Testis (tissue), 3 donors: ENCODE data around the gene PPM1L. TPM values are rescaled to one million over a fixed set of nuclear protein-coding genes. Genes with fewer than 3 reads are reported as not detected.

Source experiments
- DNase-seq: peaks from one replicate; pipeline ENCODE4 v3.0.0-alpha.2; 2019
- H3K27ac ChIP-seq, 2 donors: fragments of 200-600 bp; sonication (generic); one replicate each; pipeline ENCODE4 v1.5.1; 2019
- H3K27me3 ChIP-seq: fragments of 200-600 bp; sonication (generic); one replicate; pipeline ENCODE4 v1.5.1; 2019
- H3K36me3 ChIP-seq: fragments of 200-600 bp; sonication (generic); one replicate; pipeline ENCODE4 v1.5.1; 2017; ENCODE audit warnings: low read depth; ENCODE audit errors: missing control alignments
- H3K4me1 ChIP-seq: fragments of 200-600 bp; sonication (generic); one replicate; pipeline ENCODE4 v1.5.1; 2019
- H3K4me3 ChIP-seq, 2 donors: fragments of 200-600 bp; sonication (generic); one replicate each; pipeline ENCODE4 v1.5.1; 2017 to 2019
- H3K9me3 ChIP-seq: fragments of 200-600 bp; sonication (generic); one replicate; pipeline ENCODE4 v1.5.1; 2017
- POLR2A ChIP-seq: fragments of 450-650 bp; IDR thresholded peaks from one replicate; pipeline ENCODE4 v1.6.1; 2017; ENCODE audit warnings: antibody characterized with exemption, mild to moderate bottlenecking, moderate library complexity
- WGBS, 2 donors: methylation state at CpG; one replicate each; pipeline ENCODE4 v1.1.5; 2018; 5-methylcytosine and 5-hydroxymethylcytosine counted together
- intact Hi-C: fragments of 100-400 bp; cut with DNase I; formaldehyde crosslinking; loops from one replicate; pipeline ENCODE4 v1.15.1; 2023; ENCODE audit warnings: low total_unique reads
- polyA plus RNA-seq: library from polyadenylated mRNA; stranded (reverse); fragments of 350-450 nt; fragmentation: Illumina TruSeq; extraction: RNeasy Lipid Tissue Mini Kit (QIAGEN cat#74804); gene quantifications from one replicate; pipeline ENCODE4 v1.2.3, GENCODE V29; 2014; ENCODE audit warnings: low read depth, low replicate concordance; ENCODE audit not compliant: insufficient read depth
- total RNA-seq, 2 donors: library from RNA; depleted of rRNA; stranded (reverse); fragments of >200 nt; gene quantifications; one replicate each; pipeline ENCODE4 v1.2.3, GENCODE V29; 2016
- TF ChIP-seq, protein P1 (sequence below), 3 experiments: fragments of 450-650 bp in 2 of 3; fragments of 200-600 bp in 1 of 3; sonication (generic) in 1 of 3; IDR thresholded peaks; one replicate each; pipeline ENCODE4 v1.5.1; 2016 to 2019; ENCODE audit warnings: antibody characterized with exemption in 3 of 3, mild to moderate bottlenecking in 2 of 3, moderate library complexity in 1 of 3

Gene PPM1L
- total and polyA plus RNA-seq, 3 donors from 2014 or later = 4.4 to 27.7 (median 19.6) TPM

DNA sequence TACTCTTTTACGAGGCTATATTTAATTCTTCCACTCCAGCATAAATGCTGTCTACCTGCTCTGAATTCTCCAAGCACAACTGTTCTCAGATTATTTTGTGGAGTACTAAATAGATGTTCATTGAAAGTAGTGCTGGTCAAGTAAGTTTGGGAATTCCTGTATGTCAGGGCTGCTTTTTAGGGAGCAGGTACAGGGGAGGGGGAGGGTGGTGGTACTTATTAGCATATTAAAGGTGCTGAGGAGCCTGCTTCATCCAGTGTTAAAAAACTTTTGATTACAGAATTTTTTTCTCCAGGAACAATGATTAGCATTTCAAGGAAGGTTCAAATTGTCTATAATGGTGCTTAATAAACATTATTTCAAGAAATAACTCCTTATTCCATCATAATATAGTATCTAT lies 59.2 kb downstream of the PPM1L start:
- Histone ChIP-seq H3K27ac (no peak overlapping the region), H3K9me3 (no peaks in the 10 kb centered on the region), H3K4me1 (no peaks in the 10 kb centered on the region), H3K4me3 (no peak overlapping the region), H3K27me3 (no peaks in the 10 kb centered on the region), H3K36me3 (no peaks in the 10 kb centered on the region)
- TF ChIP-seq, protein P1, sequence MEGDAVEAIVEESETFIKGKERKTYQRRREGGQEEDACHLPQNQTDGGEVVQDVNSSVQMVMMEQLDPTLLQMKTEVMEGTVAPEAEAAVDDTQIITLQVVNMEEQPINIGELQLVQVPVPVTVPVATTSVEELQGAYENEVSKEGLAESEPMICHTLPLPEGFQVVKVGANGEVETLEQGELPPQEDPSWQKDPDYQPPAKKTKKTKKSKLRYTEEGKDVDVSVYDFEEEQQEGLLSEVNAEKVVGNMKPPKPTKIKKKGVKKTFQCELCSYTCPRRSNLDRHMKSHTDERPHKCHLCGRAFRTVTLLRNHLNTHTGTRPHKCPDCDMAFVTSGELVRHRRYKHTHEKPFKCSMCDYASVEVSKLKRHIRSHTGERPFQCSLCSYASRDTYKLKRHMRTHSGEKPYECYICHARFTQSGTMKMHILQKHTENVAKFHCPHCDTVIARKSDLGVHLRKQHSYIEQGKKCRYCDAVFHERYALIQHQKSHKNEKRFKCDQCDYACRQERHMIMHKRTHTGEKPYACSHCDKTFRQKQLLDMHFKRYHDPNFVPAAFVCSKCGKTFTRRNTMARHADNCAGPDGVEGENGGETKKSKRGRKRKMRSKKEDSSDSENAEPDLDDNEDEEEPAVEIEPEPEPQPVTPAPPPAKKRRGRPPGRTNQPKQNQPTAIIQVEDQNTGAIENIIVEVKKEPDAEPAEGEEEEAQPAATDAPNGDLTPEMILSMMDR (IDR thresholded peaks at IDR 0.05) = no peak
- intact Hi-C loops = no loop called here
- 93 to 98% methylated on average over 1 of the region's 1 CpG for WGBS, 2 donors
- no peak for DNase-seq

GRCh38 chr3:160820022-160820421 lies 64.0 kb downstream of the PPM1L start:
- TF ChIP-seq, protein P1 (IDR thresholded peaks at IDR 0.05) = no peak
- no peak for TF ChIP-seq POLR2A
- H3K4me3 ChIP-seq = no peak overlapping the region
- DNase-seq = no peak
- intact Hi-C loops = no loop called here
- H3K4me1 ChIP-seq = no peaks in the 10 kb centered on the region
- no peak overlapping the region for H3K27ac ChIP-seq
- no peaks in the 10 kb centered on the region for H3K27me3 ChIP-seq
- 80 to 97% methylated on average over 1 of the region's 1 CpG for WGBS, 2 donors
- no peaks in the 10 kb centered on the region for H3K36me3 ChIP-seq
- H3K9me3 ChIP-seq = no peaks in the 10 kb centered on the region

GRCh38 chr3:160820430-160820829 lies 64.4 kb downstream of the PPM1L start:
- no peaks in the 10 kb centered on the region for H3K4me1 ChIP-seq
- no peaks in the 10 kb centered on the region for H3K27me3 ChIP-seq
- no peak for TF ChIP-seq POLR2A
- TF ChIP-seq, protein P1 (IDR thresholded peaks at IDR 0.05) = no peak
- no peak overlapping the region for H3K4me3 ChIP-seq
- no peak for DNase-seq
- intact Hi-C loops = no loop called here
- H3K27ac ChIP-seq = no peak overlapping the region
- no peaks in the 10 kb centered on the region for H3K36me3 ChIP-seq
- WGBS, 2 donors = 97 to 100% methylated on average over 1 of the region's 1 CpG
- no peaks in the 10 kb centered on the region for H3K9me3 ChIP-seq

GRCh38 chr3:160822936-160823335 lies 66.9 kb downstream of the PPM1L start:
- H3K27ac ChIP-seq = no peak overlapping the region
- DNase-seq = no peak
- H3K4me3 ChIP-seq = no peak overlapping the region
- no peaks in the 10 kb centered on the region for H3K9me3 ChIP-seq
- no peak for TF ChIP-seq POLR2A
- TF ChIP-seq, protein P1 (IDR thresholded peaks at IDR 0.05) = no peak
- no peaks in the 10 kb centered on the region for H3K27me3 ChIP-seq
- no peaks in the 10 kb centered on the region for H3K4me1 ChIP-seq
- intact Hi-C loops = no loop called here
- H3K36me3 ChIP-seq = no peaks in the 10 kb centered on the region

DNA sequence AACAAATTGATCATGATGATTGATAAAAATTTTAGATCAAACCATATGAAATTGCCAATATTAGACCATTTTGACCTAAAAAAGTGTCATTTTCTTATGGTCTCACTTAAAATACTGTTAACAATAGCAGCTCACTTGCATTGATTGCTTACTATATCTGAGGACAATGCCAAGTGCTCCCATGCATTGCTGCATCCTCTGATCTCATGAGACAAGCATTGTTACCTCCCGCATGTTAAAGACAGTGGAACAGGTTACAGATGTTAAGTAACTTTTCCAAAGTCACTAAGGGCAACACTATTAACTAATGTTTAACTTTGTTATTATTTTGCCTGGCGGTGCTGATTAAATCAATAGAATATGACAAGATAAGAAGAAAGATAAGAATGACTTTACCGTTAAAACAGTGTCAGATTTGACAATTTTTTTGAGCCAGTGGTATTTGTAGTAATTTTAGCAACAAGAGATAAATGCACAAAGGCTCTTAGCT lies 69.3 kb downstream of the PPM1L start:
- 53 to 73% methylated on average over 3 of the region's 3 CpGs for WGBS, 2 donors
- Histone ChIP-seq H3K4me1 (no peaks in the 10 kb centered on the region), H3K27me3 (no peaks in the 10 kb centered on the region), H3K4me3 (no peak overlapping the region), H3K9me3 (no peaks in the 10 kb centered on the region), H3K27ac (no peak overlapping the region), H3K36me3 (no peaks in the 10 kb centered on the region)
- intact Hi-C loops = no loop called here
- no peak for DNase-seq
- no peak for TF ChIP-seq POLR2A
- TF ChIP-seq, protein P1 (IDR thresholded peaks at IDR 0.05) = no peak
